NCI-H226 (cell line): ENCODE data around the gene IFNGR2.
"Not testable (repeated sequence)": the region's sequence is repeated elsewhere in the genome, so short reads cannot be mapped to it uniquely, and the experiment has no call there.

Source experiments
- DNase-seq: peaks from one replicate; pipeline ENCODE4 v3.0.0-alpha.2; 2015

The IFNGR2 gene

DNA sequence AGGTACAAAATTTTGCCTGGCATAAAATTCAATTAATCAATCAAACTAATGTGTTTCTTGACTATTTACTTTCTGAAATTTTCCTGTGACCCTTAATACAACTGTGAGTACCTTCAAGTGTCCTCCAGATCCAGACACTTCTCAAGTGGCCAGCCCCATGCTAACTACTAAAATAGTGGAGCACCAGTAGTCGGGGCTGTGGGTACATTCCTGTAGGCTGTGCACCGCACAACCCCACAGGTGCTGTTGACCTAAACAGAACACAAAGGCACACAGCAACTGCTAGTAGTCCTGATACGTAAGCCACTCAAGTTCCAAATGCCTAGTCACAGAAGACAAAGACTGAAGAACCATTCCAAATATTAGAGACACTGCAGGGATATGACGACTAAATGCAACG, 40.0 kb downstream of the IFNGR2 start:
- DNase-seq = no peak

DNA sequence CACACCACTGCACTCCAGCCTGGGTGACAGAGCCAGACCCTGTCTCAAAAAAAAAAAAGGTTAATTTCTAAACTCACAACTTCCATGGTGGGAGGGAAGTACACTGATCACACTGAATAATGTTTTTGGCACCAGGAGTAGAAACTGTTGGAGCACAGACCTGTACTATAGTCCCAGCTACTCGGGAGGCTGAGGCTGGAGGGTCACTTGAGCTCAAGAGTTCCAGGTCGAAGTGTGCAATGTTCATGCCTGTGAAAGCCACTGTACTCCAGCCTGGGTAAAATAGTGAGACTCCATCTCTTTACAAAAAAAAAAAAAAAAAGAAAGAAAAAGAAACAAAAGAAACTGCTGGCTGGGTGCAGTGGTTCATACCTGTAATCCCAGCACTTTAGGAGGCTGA, 41.3 kb downstream of the IFNGR2 start:
- no peak for DNase-seq

DNA sequence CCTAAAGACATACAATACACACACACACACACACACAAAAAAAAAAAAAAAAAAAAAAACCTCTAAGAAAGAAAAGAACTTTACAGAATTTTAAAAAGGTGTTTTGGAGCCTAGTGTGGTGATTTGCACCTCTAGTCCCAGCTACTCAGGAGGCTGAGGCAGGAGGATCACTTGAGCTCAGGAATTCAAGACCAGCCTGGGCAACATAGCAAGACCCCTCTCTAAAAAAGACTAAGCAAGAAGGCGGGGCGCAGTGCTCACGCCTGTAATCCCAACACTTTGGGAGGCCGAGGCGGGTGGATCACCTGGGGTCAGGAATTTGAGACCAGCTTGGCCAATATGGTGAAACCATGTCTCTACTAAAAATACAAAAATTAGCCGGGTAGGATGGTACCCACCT, 43.4 kb downstream of the IFNGR2 start:
- DNase-seq = not testable (repeated sequence)

GRCh38 chr21:33449616-33450015, 46.4 kb downstream of the IFNGR2 start:
- DNase-seq = no peak

DNA sequence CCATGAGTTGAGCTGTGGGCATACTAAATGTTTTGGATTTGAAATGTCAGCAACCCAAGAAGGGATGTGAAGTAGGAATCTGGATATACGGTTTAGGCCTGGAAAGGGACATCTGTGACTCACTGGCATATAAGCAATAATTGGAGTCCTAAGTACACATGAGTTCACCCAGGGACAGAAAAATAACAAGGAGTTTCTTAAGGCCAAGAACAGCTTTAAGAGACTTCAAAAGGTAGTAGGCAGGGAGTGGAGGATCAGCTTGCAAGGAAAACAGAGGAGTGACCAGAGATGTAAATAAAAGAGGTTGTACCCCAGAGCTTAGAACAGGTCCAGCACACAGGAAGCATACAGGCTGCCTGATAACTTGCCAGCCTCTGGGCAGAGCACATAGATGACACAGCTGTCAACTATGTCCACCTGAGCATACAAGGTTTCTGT, 48.4 kb downstream of the IFNGR2 start:
- DNase-seq = no peak

DNA sequence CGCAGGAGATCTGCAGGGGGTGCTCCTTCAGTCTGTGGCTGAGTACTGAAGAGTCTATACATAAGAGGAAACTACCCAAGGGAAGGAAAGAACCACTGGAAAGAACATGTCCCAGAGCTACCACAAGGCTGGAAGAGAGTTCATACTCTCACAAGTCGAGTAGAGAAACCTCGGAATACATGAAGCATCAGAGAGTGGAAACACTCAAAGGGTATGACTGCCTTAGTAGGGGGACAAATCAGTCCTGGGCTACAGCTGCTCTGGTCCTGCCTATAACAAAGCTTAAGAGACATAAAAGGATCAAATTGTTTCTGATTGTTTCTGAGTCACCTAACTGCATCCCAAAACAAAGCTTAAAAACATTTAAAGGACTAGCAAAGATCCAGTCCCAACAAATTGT, 49.1 kb downstream of the IFNGR2 start:
- no peak for DNase-seq

GRCh38 chr21:33455686-33456446, 52.7 kb downstream of the IFNGR2 start:
- no peak for DNase-seq

- DNase-seq = no peak
These were observed 55.6 kb downstream of the IFNGR2 start for GRCh38 chr21:33458861-33459260.

DNA sequence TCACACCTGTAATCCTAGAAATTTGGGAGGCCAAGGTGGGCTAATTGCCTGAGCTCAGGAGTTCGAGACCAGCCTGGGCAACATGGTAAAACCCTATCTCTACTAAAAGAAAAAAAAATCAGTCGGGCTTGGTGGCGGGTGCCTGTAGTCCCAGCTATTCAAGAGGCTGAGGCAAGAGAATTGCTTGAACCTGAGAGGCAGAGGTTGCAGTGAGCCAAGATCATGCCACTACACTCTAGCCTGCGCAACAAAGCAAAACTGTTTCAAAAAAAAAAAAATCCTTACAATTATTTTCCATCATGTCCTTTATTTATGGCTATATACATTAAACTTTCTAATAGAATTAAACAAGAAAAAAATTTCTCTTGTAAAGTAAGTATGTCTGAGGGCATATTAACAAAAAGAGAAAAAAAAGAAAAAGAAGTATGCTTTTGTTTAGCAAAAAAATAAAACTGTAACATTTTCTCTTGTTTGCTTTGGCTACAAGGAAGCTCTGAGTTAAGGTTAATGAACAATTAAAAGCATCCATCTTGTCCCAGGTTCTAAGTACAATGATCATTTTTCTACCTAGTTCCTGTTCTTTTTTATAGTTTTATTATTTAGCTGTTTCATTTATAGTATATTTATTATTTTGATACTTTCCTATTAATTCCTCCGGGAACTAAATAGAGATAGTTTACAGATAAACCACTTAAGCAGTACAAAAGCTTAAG, 58.5 kb downstream of the IFNGR2 start:
- no peak for DNase-seq

DNA sequence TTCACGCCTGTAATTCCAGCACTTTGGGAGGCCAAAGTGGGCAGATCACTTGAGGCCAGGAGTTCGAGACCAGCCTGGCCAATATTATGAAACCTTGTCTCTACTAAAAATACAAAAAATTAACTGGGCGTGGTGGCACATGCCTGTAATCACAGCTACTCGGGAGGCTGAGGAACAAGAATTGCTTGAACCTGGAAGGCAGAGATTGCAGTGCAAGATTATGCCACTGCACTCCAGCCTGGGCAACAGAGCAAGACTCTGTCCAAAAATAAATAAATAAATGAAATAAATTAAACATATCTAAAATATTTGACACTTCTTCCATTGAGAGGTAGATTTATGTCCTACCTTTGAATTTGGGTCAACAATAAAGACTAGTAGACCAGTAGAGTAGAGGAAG, 66.0 kb downstream of the IFNGR2 start:
- not testable (repeated sequence) for DNase-seq

DNA sequence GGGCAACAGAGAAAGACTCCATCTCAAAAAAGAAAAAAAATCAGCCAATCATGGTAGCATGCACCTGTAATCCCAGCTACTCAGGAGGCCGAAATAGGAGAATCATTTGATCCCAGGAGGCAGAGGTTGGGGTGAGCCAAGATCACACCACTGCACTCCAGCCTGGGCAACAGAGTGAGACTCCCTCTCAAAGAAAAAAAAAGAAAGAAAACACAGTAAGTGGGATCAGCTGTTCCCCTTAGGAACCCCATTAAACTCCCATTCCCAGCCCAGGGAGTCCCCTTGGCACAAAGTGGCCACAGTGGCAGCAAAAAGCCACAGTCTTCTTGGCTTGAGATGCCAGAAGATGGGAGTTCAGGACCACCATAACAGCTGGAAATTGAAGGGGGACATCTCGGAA, 67.5 kb downstream of the IFNGR2 start:
- DNase-seq = no peak

- DNase-seq = no peak
These were observed 70.1 kb downstream of the IFNGR2 start for GRCh38 chr21:33473344-33473743.

DNA sequence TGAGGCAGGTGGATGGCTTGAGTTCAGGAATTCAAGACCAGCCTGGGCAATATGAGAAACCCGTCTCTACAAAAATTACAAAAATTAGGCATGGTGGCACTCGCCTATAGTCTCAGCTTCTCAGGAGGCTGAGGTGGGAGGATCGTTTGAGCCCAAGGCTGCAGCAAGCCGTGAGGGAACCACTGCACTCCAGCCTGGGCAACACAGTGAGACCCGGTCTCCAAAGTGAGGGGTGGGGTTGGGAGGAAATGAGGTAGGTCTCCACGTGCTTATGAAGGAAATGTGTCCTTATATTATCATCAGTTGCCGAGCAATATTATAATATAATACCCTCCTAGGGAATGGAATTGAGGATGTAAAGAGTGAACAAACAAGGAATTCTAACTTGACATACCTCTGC, 73.9 kb downstream of the IFNGR2 start:
- no peak for DNase-seq

DNA sequence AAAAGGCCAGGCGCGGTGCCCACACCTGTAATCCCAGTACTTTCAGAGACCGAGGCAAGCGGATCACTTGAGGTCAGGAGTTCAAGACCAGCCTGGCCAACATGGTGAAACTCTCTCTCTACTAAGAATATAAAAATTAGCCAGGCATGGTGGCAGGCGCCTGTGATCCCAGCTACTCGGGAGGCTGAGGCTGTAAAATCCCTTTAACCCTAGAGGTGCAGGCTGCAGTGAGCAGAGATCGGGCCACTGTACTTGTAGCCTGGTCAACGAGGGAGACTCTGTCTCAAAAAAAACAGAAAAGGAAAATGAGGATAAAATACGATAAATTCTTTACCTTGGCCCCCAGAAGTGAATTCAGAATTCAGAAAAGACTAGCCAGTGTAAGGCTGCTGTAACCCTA, 75.0 kb downstream of the IFNGR2 start:
- DNase-seq = no peak

DNA sequence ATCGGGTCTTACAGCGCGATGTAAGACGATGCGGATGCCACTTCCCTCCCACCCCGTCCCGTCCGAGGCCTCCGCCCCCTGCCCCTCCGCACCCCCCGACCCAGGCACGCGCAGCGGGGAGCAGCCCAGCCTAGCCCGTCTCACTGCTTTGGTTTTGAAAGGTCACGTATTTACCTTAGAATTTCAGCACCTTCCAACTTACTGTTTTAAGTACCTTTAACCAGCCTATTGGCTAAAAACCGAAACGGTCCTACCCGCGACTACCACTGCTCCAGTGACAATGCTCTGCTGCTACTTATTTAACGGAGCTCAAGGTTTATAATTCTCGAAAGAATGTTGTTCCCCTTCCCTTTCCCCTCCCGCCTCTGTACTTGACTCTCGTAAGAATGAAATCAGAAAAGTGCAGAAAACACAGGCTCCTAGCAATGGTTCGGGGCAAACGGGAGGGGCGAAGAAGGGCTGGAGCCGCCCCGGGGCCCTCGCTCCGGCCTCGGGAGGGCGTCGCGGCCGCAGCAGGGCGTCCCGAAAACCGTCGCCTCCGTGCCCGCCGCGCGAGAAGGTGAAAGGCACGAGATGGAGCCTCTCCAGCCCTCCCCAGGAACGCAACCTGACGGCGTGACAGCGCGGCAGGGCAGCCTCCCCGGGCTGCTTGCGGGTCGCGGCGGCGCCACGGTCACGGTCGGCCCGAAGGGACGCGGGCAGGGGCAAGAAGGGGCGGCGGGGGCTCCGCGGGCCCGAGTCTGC, 75.9 kb downstream of the IFNGR2 start:
- DNase-seq = no peak

DNA sequence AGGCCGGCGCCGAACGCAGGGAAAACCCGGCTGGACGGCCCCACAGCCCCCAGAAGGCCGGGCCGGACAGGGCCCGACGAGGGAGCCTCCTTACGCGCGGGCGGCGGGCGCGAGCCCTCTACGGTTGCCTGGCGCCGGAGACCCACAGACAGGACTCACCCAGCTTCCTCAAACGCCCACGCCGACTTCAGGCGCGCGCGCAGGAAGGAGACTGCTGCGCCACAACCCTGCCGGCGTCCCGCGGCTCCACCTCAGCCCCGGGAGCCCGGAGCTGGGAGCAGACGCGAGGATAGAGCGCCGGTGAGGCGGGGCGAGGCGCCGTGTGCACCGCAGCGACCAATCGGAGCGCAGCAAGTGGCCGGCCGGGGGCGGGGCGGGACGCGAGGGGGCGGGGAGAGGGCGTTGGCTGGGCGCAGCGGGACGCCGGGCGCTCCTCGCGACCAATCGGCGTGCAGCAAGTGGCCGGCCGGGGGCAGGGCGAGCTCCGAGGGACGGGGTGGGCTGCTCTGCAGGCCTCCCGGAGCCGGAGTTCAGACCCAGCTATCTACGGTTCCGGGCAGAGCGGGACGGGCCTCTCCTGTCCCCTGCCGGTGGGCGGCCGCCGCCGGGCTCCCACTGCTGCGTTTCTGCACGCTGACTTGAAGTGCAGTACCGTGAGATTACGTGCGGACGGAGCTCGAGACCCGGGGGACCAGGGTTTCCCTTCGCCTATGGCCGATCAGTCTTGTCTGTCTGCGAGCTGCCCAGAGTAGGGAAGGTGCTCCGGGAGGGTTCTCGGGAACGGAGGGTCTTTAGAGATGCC, 76.7 kb downstream of the IFNGR2 start, which contains the start of gene TMEM50B:
TSS of gene TMEM50B (minus strand) at position 296 of the 802 bp plus-strand sequence. CDS start 11,089 bp downstream, outside the sequence.
- peak; percentile 93 for DNase-seq

- DNase-seq = no peak
These were observed 77.4 kb downstream of the IFNGR2 start for GRCh38 chr21:33480481-33481103.

DNA sequence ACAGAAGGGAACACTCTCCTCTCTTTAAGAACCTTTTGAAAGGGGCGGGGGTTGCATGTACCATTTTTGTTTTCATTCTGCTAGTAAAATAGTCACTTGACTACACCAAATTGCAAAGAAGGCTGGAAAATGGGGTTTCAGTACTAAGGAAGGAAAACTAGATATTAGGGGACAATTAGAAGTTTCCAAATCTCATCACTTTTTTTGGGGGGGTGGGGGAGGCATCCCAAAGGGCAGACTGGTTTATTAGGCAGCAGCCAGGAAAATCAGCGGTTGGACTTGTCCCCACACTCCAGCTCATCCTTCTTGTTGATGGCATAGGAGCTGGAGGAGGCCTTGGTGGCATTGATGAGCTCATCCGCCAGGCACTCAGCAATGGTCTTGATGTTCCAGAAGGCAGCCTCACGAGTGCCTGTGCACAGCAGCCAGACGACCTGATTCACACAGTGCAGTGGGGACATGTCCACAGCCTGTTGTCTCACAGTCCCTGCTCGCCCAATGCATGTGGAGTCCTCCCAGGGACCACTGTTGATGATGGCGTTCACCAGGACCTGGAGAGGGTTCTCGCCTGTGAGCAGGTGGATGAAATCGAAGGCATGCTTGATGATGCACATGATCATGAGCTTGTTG, 78.2 kb downstream of the IFNGR2 start:
- no peak for DNase-seq
